ENCODE data around the gene DNAJC12. TPM values are rescaled to one million over a fixed set of nuclear protein-coding genes. Genes with fewer than 3 reads are reported as not detected.
"Not testable (repeated sequence)": the region's sequence is repeated elsewhere in the genome, so short reads cannot be mapped to it uniquely, and the experiment has no call there.

Gene DNAJC12
- total RNA-seq, 1 experiment from 2014 or later = 0.17 TPM

DNA sequence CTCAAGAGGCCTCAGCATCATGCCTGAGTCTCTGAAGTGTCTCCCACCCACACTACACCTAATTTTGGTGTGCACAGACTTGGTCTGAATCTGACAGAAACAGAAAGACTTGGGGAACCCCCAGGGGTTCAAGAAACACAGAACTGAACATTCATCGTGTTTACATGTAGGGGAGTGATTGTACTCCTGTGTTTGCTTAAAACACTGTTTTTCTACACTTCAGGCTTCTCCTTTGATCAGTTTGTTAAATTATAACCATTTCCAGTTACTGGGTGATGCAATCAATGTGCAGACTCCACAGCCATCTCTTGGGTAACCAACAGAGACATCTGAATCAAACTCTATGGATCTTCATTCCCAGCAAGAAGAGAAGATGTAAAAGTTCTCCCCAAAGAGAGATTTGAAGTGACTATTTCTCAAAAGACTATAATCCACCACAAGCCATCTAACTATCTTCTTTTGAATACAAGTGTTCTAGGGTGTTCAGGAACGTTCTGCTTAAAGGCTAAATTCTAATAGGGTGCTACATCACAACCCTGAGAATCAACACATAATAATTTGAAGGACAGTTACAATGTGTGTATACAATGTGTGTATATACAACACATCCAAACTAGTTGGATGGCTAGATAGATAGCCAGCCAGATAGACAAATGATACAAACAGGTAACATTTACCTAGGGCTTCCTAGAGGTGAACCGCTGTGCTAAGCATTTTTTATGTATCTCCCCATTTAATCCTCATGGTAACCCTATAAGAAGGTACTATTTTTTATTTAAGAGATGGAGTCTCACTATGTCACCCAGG, 34.2 kb downstream of the DNAJC12 start:
- in situ Hi-C loops (cut with HindIII; ENCODE audit: low pct_unique_long_range_greater_than_20kb, low sequenced_read_pairs) = no loop called here
- DNase-seq (ENCODE audit: low read depth) = no peak

DNA sequence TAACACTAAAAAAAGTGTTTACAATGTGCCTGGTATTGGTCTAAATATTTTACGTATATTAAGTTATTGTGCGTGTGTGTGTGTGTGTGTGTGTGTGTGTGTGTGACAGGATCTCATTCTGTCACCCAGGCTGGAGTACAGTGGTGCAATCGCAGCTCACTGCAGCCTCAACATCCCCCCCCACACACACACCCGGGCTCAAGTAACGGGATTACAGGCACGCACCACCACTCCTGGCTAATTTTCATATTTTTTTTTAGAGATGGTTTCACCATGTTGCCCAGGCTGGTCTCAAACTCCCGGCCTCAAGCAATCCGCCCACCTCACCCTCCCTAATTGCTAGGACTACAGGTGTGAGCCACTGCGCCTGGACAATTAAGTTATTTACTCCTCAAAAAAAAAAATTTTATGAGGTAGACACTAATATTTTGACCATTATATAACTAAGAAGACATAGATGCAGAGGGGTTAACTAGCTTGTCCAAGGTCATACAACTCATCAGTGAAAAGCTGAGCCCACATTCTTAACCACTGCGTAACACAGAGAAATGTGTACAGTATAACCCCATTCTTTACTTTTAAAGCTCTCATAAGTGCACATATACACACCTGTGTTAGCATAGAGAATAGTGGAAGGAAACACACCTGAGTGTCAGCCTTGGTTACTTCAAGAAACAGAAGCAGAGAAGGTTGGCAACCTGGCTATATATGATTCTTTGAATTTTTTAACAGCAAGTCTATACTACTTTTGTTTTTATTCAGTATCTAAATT, 35.0 kb downstream of the DNAJC12 start:
- DNase-seq (ENCODE audit: low read depth) = no peak
- in situ Hi-C loops (cut with HindIII; ENCODE audit: low pct_unique_long_range_greater_than_20kb, low sequenced_read_pairs) = no loop called here

DNA sequence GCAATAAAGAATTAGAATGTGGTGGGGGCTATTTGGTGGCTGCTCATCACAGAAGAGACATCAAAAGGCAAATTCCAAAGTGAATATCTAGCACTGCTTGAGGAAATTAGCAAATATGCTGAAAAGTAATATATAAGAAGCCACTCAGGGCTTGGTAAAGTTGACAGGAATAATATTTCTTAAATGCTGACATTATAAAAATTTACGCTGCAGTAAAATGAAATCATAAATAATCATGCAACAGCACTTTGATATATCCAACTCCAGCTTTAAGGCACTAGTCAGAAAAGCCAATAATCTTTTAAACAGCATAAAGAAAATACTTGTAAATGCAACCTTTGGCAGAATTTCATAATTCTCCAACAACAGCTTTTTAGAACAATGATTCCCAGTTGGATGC, 36.9 kb downstream of the DNAJC12 start:
- in situ Hi-C loops (cut with HindIII; ENCODE audit: low pct_unique_long_range_greater_than_20kb, low sequenced_read_pairs) = no loop called here
- no peak for DNase-seq (ENCODE audit: low read depth)

DNA sequence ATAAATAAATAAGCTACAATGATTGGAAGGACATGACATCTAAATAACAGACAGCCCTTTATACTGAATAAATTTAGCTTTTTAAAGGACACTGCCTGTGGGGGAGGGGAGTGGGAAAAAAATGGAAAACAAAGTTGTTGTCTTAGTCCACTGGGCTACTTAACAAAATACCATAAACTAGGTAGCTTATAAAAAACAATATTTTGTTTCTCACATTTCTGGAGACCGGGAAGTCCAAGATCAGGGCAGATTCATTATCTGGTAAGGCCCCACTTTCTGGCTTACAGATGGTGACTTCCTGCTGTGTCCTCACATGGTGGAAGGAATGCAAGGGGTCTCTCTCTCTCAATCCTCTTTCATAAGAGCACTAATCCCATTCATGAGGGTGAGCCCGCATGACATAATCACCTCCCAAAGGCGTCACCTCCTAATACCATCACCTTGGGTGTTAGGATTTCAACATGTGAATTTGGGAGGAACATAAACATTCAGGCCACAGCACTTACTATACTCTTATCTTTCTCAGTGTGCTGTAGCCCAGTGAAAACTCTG, 43.0 kb downstream of the DNAJC12 start:
- in situ Hi-C loops (cut with HindIII; ENCODE audit: low pct_unique_long_range_greater_than_20kb, low sequenced_read_pairs) = no loop called here
- DNase-seq (ENCODE audit: low read depth) = no peak

DNA sequence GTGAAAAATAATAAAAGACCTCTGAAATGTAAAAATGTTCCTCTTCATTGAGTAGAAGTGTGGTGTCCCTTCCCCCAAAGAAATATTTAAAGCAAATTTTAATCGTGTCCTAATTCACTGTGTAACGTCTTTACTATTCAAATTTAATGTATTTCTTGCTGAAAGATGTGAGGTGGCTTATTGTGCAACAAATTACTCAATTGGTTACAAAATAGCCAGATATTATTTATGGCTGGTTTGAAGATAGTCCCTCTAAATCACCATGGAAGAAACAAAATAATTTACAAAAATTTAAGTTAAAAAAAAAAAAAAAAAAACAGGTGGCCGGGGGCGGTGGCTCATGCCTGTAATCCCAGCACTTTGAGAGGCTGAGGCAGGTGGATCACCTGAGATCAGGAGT, 43.7 kb downstream of the DNAJC12 start:
- in situ Hi-C loops (cut with HindIII; ENCODE audit: low pct_unique_long_range_greater_than_20kb, low sequenced_read_pairs) = no loop called here
- DNase-seq (ENCODE audit: low read depth) = no peak

DNA sequence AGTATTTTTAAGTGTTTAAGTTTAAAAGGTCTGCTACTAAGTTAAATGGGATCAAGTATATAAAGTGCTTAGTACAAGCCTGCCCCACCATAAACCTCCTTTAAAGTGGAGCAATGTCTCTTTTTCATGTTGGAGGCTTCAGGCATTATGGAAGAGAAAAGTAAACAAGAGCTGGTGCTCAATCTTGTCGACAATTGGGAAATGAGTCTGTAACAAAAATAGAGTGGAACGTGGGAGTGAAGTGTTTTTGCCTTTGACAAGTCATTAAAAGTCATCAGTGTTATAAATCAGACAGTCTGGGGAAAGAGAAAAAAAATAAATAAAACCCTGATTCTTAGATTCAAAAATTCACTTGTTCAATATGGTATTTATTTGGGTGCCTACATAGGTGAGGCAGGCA, 44.7 kb downstream of the DNAJC12 start:
- in situ Hi-C loops (cut with HindIII; ENCODE audit: low pct_unique_long_range_greater_than_20kb, low sequenced_read_pairs) = no loop called here
- no peak for DNase-seq (ENCODE audit: low read depth)

DNA sequence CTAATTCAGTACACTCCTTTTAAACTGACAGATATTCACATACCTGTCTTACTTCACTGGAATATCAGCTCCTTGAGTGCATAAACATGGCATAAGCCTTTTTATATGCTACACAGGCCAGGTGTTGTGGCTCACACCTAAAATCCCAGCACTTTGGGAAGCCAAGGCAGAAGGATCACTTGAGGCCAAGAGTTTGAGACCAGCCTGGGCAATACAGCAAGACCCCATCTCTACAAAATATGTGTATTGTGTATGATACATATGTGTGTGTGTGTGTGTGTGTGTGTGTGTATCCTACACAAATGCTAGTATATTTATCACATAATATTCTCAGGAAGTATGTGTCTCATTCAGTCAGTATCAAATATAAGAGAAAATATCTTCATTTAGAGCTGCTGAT, 45.3 kb downstream of the DNAJC12 start:
- in situ Hi-C loops (cut with HindIII; ENCODE audit: low pct_unique_long_range_greater_than_20kb, low sequenced_read_pairs) = no loop called here
- DNase-seq (ENCODE audit: low read depth) = no peak

DNA sequence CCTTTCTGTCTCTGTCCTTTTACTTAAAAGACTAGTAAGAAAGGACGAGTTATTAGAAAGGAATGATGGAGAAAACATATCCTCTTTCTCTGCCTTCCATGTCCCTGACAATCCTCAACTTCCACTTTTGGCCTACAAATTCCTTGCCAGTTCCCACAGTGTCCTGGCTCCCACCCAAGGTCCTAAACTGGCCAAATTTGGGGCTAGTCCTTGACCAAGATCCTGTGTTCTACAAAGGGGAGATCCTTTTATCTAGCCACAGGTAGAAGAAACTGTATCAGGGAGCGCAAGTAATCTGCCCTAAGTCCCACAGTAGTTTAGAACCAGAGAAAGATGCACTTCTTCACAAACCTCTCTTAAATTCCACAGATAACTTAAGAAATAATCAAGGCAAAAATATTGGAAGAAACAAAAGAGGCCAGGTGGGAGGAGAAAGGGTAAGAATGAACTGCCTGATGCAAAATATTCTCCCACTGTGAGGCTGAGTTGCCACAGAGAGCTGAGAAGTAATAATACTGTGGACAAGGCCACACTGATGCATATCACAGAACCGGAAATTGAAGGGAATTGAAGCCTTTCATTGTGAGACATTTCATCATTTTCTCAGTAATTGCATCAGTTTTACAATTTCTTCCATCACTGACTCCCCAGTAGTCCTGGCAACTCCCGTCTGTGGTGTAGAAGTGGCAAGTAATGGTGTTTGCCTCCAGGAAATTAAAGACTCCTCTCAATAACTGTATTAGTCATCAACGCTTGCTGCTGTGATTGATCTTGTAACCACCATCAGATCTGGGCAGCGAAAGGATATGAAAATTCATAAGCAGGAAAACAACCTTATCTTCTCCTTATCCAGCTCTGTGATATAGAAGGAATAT, 47.2 kb downstream of the DNAJC12 start:
- in situ Hi-C loops (cut with HindIII; ENCODE audit: low pct_unique_long_range_greater_than_20kb, low sequenced_read_pairs) = no loop called here
- peak; percentile 2 for DNase-seq (ENCODE audit: low read depth)

DNA sequence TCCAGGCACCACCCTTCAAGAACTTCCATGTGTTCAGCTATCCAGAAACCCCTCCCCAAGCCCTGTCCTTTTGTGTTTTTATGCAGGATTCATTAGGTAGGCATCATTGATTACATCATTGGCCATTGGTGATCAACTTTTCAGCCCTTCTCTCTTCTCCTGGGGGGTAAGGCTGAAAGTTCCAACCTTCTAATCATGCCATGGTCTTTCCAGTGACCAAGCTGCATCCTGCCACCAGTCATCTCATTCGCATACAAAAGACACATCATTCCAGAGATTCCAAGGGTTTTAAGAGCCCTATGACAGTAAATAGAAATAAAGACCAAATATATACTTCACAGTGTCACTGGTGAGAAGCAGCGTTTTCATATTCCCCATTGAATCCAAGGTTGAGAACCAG, 48.2 kb downstream of the DNAJC12 start:
- DNase-seq (ENCODE audit: low read depth) = no peak
- in situ Hi-C loops (cut with HindIII; ENCODE audit: low pct_unique_long_range_greater_than_20kb, low sequenced_read_pairs) = no loop called here

DNA sequence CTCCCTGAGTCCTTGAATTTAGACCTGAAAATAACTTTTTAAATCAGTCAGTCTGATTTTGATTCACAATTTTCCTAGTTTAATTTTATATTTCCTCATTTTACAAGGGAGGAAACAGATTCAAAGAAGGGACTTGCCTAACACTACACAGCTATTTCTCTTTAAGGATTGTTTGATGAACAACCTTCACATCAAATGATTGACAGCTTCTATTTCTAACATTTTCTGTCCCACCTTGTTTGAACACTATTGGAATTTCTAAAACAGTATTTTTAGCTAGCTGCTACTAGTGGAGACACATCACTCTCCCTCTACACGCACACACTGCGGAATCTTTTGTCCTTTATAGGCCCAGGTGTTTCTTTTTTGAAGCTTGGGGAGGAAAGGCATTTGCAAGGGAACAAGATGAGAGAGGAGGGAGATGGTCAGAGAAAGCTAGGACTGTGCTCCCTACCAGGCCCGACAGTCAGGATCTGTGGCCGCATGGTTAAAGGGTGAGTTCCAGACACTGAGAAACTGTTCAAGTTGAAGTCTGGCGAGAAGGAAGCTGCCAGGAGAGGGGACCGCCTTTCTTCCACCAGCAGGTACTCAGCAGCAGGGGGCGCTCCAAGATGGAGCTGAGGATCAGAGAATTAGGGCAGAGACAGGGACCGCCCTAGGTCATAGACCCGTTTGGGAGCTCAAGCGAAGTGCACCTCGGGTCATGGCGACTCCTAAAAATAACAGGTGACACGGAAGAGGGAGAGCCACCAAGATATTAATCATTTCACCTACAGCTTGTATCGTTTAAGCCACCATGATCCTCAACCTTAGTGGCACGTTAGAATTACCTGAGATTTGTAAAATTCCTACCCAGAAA, 49.7 kb downstream of the DNAJC12 start:
- in situ Hi-C loops (cut with HindIII; ENCODE audit: low pct_unique_long_range_greater_than_20kb, low sequenced_read_pairs) = no loop called here
- DNase-seq (ENCODE audit: low read depth) = peak; percentile 11

DNA sequence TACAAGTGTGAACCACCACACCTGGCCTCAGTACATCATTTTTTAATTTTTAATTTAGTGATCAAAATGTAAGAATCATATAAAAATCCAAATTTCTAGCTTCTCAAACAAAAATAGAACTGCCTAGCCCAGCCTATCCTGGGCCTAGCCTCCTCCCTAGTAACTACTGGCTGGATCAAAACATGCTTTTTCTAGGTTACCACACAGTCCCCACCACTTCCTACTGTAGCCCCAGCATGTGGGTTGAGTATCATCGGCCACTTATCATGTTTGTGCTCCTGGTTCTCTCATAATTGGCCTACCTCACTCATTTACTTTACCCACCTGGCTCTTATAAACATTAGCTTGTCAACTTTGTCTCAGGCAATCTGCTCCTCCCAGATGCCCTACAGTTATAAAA, 52.9 kb downstream of the DNAJC12 start:
- in situ Hi-C loops (cut with HindIII; ENCODE audit: low pct_unique_long_range_greater_than_20kb, low sequenced_read_pairs) = no loop called here
- no peak for DNase-seq (ENCODE audit: low read depth)

DNA sequence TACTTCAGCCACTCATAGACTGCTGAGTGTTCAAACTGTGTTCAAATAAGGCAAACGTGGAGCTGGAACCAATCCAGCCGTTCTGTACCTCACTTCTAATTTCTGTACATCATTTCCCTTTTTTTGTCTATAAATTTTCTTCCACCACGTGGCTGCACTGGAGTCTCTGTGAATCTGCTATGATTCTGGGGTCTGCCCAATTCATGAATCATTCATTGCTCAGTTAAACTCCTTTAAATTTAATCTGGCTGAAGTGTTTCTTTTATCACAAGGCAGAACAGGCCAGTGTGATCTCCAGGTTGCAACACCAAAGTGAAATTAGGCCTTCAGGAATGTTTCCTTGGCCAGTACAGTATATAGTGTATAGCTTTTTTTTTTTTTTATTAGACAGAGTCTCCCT, 53.5 kb downstream of the DNAJC12 start:
- DNase-seq (ENCODE audit: low read depth) = no peak
- in situ Hi-C loops (cut with HindIII; ENCODE audit: low pct_unique_long_range_greater_than_20kb, low sequenced_read_pairs) = no loop called here

DNA sequence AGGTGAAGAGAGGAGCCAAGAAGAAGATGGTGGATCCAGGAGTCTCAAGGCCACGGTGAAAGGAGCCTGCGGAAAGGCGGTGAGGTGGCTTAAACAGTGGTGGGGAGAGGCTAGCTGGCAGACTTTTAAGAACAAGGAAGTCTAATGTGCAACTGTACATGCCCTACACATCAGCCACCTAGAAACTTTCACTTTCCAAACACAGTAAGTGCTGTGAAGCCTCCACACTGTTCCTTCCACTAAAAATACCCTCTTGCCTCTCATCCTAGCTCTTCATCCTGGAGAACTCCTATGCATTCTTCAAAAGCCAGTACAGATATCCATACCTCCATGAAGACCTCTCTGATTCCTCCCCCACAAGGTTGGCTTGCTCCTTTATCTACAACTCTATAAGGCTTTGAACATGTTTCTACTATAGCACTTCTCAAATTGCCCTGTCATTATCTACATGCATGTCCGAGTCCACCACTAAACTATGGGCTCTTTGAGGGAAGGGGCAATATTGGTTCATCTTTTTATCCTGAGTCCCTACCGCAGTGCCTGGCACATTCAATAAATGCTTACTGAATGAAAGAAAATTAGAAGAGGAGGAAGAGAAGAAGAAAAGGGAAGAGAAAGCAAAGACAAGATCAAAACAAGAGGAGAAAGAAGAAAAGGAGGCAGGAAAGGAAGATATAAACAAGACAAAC, 54.2 kb downstream of the DNAJC12 start:
- no peak for DNase-seq (ENCODE audit: low read depth)
- in situ Hi-C loops (cut with HindIII; ENCODE audit: low pct_unique_long_range_greater_than_20kb, low sequenced_read_pairs) = no loop called here

DNA sequence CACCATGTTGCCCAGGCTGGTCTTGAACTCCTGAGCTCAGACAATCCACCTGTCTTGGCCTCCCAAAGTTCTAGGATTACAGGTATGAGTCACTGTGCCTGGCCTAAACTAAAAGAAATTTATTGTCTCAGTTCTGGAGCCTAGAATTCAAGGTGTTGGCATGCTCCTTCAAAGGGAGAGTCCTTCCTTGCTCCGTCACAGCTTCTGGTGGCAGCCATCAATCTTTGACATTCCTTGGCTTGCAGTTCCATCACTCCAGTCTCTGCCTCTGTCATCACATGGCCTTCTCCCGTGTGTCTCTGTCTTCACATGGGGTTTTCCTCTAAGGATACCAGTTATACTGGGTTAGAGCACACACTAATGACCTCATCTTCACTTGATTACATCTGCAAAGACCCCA, 55.5 kb downstream of the DNAJC12 start:
- in situ Hi-C loops (cut with HindIII; ENCODE audit: low pct_unique_long_range_greater_than_20kb, low sequenced_read_pairs) = no loop called here
- no peak for DNase-seq (ENCODE audit: low read depth)

DNA sequence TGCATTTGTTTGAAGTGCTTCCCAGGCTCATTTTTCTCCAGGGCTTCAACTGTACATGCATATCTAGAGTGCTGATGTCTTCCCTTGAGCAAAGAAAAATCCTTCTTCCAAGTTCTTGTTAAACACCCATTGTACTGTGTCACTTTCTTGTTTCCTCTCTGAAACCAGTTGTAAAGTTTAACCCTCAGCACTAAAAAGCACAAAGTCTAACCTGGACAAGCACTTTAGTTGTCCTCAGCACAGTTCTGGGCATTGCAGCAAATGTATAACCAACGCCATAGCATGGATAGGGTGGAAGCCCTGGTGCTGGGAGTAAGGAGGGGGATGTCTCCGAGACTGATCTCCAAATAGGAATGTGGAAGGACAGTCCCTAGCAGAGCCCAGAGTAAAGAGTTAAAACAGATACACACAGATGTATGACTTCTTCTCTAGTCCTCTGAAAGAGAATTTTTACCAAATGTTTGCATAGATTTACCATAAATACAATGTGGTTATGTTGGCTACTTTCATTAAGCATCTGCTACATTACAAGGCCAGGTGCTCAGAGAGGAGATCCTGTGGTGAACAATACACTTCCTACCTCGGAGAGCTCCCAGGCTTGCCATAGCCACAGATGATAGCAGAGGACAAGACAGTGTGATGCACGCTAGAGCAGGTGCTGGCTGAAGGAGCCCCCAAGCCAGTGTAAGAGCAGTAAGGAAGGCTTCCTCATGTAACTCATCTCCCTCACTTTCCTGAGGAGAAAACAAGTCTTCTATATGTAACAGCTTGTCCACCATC, 57.0 kb downstream of the DNAJC12 start:
- in situ Hi-C loops (cut with HindIII; ENCODE audit: low pct_unique_long_range_greater_than_20kb, low sequenced_read_pairs) = no loop called here
- no peak for DNase-seq (ENCODE audit: low read depth)

DNA sequence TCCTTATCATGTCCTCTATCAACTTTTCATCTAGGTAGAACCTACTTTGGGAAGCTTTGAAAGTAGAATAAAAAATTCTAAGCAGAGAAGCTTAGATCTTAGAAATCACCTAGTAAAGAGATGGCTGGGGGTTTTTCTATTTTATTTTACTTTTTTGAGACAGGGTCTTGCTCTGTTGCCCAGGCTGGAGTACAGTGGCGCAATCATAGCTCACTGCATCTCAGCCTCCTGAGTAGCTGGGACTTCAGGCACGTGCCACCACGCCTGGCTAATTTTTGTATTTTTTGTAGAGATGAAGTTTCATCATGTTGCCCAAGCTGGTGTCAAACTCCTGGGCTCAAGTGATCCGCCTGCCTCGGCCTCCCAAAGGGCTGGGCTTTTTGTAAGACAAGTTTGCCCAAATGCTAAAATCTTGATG, 57.8 kb downstream of the DNAJC12 start:
- DNase-seq (ENCODE audit: low read depth); in situ Hi-C loops (cut with HindIII; ENCODE audit: low pct_unique_long_range_greater_than_20kb, low sequenced_read_pairs): not testable (repeated sequence)
